Measurements from ENCODE around the gene MAP4K3.

MAP4K3 gene

GRCh38 chr2:39436592-39437521, at the start of gene MAP4K3:
Gene MAP4K3, minus strand, starts transcription at chr2:39437285. Its CDS starts 298 bp downstream, at chr2:39436987.
- Histone ChIP-seq H3K27ac (ENCODE audit: extremely low read depth, low read depth, low read length) (peak within 1 kb of the TSS; percentile 94), H3K4me1 (ENCODE audit: control insufficient read depth, insufficient read depth, low read length) (peaks cover 25% of the 10 kb centered on the region), H3K9me3 (ENCODE audit: control insufficient read depth, insufficient read depth, low read depth, low read length) (no peaks in the 10 kb centered on the region), H3K4me3 (ENCODE audit: low read depth, low read length) (peak within 1 kb of the TSS; percentile 83), H3K36me3 (ENCODE audit: control insufficient read depth in 2 of 2, insufficient read depth in 1 of 2, low read length in 2 of 2) (no peaks in the 10 kb centered on the region)
- ChIA-PET POLR2A (interaction anchor here (1.0 to 1.5 kb wide), 3 partner anchors 17 to 58 kb away, joined by 3 to 5 read pairs (median 4); no protein-coding TSS in a partner anchor), CTCF (interaction anchor here (0.7 to 1.6 kb wide), 4 partner anchors 20 to 746 kb away, joined by 3 to 9 read pairs (median 4); no protein-coding TSS in a partner anchor)
- TF ChIP-seq ZNF398 (tag by site-specific recombination; IDR thresholded peaks at IDR 0.05) (peak; percentile 61), ZNF24 (tag by site-specific recombination; IDR thresholded peaks at IDR 0.05) (no peak), IKZF3 (tag by site-specific recombination; IDR thresholded peaks at IDR 0.05) (peak; percentile 92), ZNF341 (tag by site-specific recombination; IDR thresholded peaks at IDR 0.05; ENCODE audit: low read depth) (peak; percentile 87), GLIS1 (tag by site-specific recombination; IDR thresholded peaks at IDR 0.05) (peak; percentile 25; the same call in 1 of the 2 replicates), ZBTB8A (tag by site-specific recombination; IDR thresholded peaks at IDR 0.05) (peak; percentile 65), ZNF600 (tag by site-specific recombination; IDR thresholded peaks at IDR 0.05) (peak; percentile 78), KLF9 (tag by site-specific recombination; IDR thresholded peaks at IDR 0.05; ENCODE audit: low read depth) (peak; percentile 81), ZBTB17 (tag by site-specific recombination; IDR thresholded peaks at IDR 0.05) (peak; percentile 86), ZSCAN23 (tag by site-specific recombination; IDR thresholded peaks at IDR 0.05) (no peak), ZNF366 (tag by site-specific recombination; conservative IDR thresholded peaks at IDR 0.05) (0 out of 2 replicates have a peak, but pooled peaks have one; percentile 13), ZBTB20 (tag by site-specific recombination; IDR thresholded peaks at IDR 0.05) (peak; percentile 42; the same call in 1 of the 2 replicates), ZNF843 (tag by site-specific recombination; IDR thresholded peaks at IDR 0.05) (no peak), HOXA7 (CRISPR knock-in tag; IDR thresholded peaks at IDR 0.05; ENCODE audit: borderline replicate concordance) (no peak), PRDM1 (tag by site-specific recombination; IDR thresholded peaks at IDR 0.05) (peak; percentile 85), ZNF37A (tag by site-specific recombination; IDR thresholded peaks at IDR 0.05) (no peak), SP3 (tag by site-specific recombination; IDR thresholded peaks at IDR 0.05) (peak; percentile 34), ZIC2 (tag by site-specific recombination; IDR thresholded peaks at IDR 0.05) (peak; percentile 47), ZNF518A (tag by site-specific recombination; conservative IDR thresholded peaks at IDR 0.05; ENCODE audit: low read depth) (no peak), ZFP37 (tag by site-specific recombination; IDR thresholded peaks at IDR 0.05) (0 out of 2 replicates have a peak, but pooled peaks have one; percentile 43), ZNF561 (tag by site-specific recombination; IDR thresholded peaks at IDR 0.05; ENCODE audit: borderline replicate concordance) (peak; percentile 67; the same call in 1 of the 2 replicates), ZNF610 (tag by site-specific recombination; IDR thresholded peaks at IDR 0.05; ENCODE audit: borderline replicate concordance) (peak; percentile 24; the same call in 1 of the 2 replicates), ZNF394 (tag by site-specific recombination; IDR thresholded peaks at IDR 0.05; ENCODE audit: borderline replicate concordance) (peak; percentile 82; the same call in 1 of the 2 replicates), KLF8 (tag by site-specific recombination; IDR thresholded peaks at IDR 0.05) (no peak), ZNF2 (tag by site-specific recombination; IDR thresholded peaks at IDR 0.05) (0 out of 2 replicates have a peak, but pooled peaks have one; percentile 35)
- TF ChIP-seq, protein P1, sequence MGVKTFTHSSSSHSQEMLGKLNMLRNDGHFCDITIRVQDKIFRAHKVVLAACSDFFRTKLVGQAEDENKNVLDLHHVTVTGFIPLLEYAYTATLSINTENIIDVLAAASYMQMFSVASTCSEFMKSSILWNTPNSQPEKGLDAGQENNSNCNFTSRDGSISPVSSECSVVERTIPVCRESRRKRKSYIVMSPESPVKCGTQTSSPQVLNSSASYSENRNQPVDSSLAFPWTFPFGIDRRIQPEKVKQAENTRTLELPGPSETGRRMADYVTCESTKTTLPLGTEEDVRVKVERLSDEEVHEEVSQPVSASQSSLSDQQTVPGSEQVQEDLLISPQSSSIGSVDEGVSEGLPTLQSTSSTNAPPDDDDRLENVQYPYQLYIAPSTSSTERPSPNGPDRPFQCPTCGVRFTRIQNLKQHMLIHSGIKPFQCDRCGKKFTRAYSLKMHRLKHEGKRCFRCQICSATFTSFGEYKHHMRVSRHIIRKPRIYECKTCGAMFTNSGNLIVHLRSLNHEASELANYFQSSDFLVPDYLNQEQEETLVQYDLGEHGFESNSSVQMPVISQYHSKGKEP (tag by site-specific recombination; IDR thresholded peaks at IDR 0.05): no peak
- TF ChIP-seq, protein P2, sequence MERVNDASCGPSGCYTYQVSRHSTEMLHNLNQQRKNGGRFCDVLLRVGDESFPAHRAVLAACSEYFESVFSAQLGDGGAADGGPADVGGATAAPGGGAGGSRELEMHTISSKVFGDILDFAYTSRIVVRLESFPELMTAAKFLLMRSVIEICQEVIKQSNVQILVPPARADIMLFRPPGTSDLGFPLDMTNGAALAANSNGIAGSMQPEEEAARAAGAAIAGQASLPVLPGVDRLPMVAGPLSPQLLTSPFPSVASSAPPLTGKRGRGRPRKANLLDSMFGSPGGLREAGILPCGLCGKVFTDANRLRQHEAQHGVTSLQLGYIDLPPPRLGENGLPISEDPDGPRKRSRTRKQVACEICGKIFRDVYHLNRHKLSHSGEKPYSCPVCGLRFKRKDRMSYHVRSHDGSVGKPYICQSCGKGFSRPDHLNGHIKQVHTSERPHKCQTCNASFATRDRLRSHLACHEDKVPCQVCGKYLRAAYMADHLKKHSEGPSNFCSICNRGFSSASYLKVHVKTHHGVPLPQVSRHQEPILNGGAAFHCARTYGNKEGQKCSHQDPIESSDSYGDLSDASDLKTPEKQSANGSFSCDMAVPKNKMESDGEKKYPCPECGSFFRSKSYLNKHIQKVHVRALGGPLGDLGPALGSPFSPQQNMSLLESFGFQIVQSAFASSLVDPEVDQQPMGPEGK (tag by site-specific recombination; IDR thresholded peaks at IDR 0.05): peak; percentile 45; the same call in 1 of the 2 replicates
